ENCODE measurements around the gene MIB1. TPM values are rescaled to one million over a fixed set of nuclear protein-coding genes. Genes with fewer than 3 reads are reported as not detected.
"Not testable (repeated sequence)": the region's sequence is repeated elsewhere in the genome, so short reads cannot be mapped to it uniquely, and the experiment has no call there.

Gene MIB1
- polyA plus RNA-seq, 2 donors, result 3.7 to 4.0 TPM

- WGBS, 2 donors, result 80 to 82% methylated on average over 6 of the region's 6 CpGs
- Histone ChIP-seq H3K27me3 (ENCODE audit: control insufficient read depth in 1 of 2, insufficient read depth in 2 of 2, low read length in 2 of 2) (no peaks in the 10 kb centered on the region), H3K9me3 (ENCODE audit: control insufficient read depth in 2 of 2, insufficient read depth in 1 of 2, low read depth in 1 of 2, low read length in 1 of 2) (no peaks in the 10 kb centered on the region)
Measured at GRCh38 chr18:21761471-21762115, 21.0 kb downstream of the MIB1 start.

GRCh38 chr18:21762181-21762772, 21.7 kb downstream of the MIB1 start:
- H3K4me1 ChIP-seq (ENCODE audit: control insufficient read depth in 2 of 2, insufficient read depth in 2 of 2, low read length in 1 of 2), result no peaks in the 10 kb centered on the region
- no peak overlapping the region for H3K27ac ChIP-seq (ENCODE audit: low read depth in 2 of 2, low read length in 1 of 2)
- no peak overlapping the region for H3K4me3 ChIP-seq (ENCODE audit: low read depth in 1 of 2, low read length in 2 of 2)

More at GRCh38 chr18:21761471-21762115, 21.0 kb downstream of the MIB1 start:
- no peaks in the 10 kb centered on the region for H3K4me1 ChIP-seq (ENCODE audit: control insufficient read depth in 2 of 2, insufficient read depth in 2 of 2, low read length in 1 of 2)
- H3K4me3 ChIP-seq (ENCODE audit: low read depth in 1 of 2, low read length in 2 of 2), result no peak overlapping the region
- H3K27ac ChIP-seq (ENCODE audit: low read depth in 2 of 2, low read length in 1 of 2), result no peak overlapping the region
- H3K36me3 ChIP-seq (ENCODE audit: control insufficient read depth in 2 of 2, insufficient read depth in 2 of 2, low read length in 1 of 2), result no peaks in the 10 kb centered on the region

GRCh38 chr18:21763846-21764646, 23.5 kb downstream of the MIB1 start:
- Histone ChIP-seq H3K36me3 (ENCODE audit: control insufficient read depth in 2 of 2, insufficient read depth in 2 of 2, low read length in 1 of 2) (peaks cover 0 to 1% of the 10 kb centered on the region in 2 donors), H3K4me1 (ENCODE audit: control insufficient read depth in 2 of 2, insufficient read depth in 2 of 2, low read length in 1 of 2) (no peaks in the 10 kb centered on the region), H3K27me3 (ENCODE audit: control insufficient read depth in 1 of 2, insufficient read depth in 2 of 2, low read length in 2 of 2) (no peaks in the 10 kb centered on the region), H3K4me3 (ENCODE audit: low read depth in 1 of 2, low read length in 2 of 2) (no peak overlapping the region), H3K9me3 (ENCODE audit: control insufficient read depth in 2 of 2, insufficient read depth in 1 of 2, low read depth in 1 of 2, low read length in 1 of 2) (no peaks in the 10 kb centered on the region), H3K27ac (ENCODE audit: low read depth in 2 of 2, low read length in 1 of 2) (no peak overlapping the region)
- WGBS, 2 donors, result 70 to 75% methylated on average over 3 of the region's 3 CpGs

More at GRCh38 chr18:21762181-21762772, 21.7 kb downstream of the MIB1 start:
- Histone ChIP-seq H3K36me3 (ENCODE audit: control insufficient read depth in 2 of 2, insufficient read depth in 2 of 2, low read length in 1 of 2) (no peaks in the 10 kb centered on the region), H3K9me3 (ENCODE audit: control insufficient read depth in 2 of 2, insufficient read depth in 1 of 2, low read depth in 1 of 2, low read length in 1 of 2) (no peaks in the 10 kb centered on the region), H3K27me3 (ENCODE audit: control insufficient read depth in 1 of 2, insufficient read depth in 2 of 2, low read length in 2 of 2) (no peaks in the 10 kb centered on the region)

- WGBS, 2 donors, result 90 to 98% methylated on average over 4 of the region's 4 CpGs
- Histone ChIP-seq H3K36me3 (ENCODE audit: control insufficient read depth in 2 of 2, insufficient read depth in 2 of 2, low read length in 1 of 2) (peaks cover 2 to 5% of the 10 kb centered on the region in 2 donors), H3K9me3 (ENCODE audit: control insufficient read depth in 2 of 2, insufficient read depth in 1 of 2, low read depth in 1 of 2, low read length in 1 of 2) (no peaks in the 10 kb centered on the region), H3K4me1 (ENCODE audit: control insufficient read depth in 2 of 2, insufficient read depth in 2 of 2, low read length in 1 of 2) (no peaks in the 10 kb centered on the region), H3K27me3 (ENCODE audit: control insufficient read depth in 1 of 2, insufficient read depth in 2 of 2, low read length in 2 of 2) (no peaks in the 10 kb centered on the region), H3K4me3 (ENCODE audit: low read depth in 1 of 2, low read length in 2 of 2) (no peak overlapping the region), H3K27ac (ENCODE audit: low read depth in 2 of 2, low read length in 1 of 2) (no peak overlapping the region)
Measured at GRCh38 chr18:21769206-21769605, 28.6 kb downstream of the MIB1 start.

- no peaks in the 10 kb centered on the region for H3K27me3 ChIP-seq (ENCODE audit: control insufficient read depth in 1 of 2, insufficient read depth in 2 of 2, low read length in 2 of 2)
- no peaks in the 10 kb centered on the region for H3K9me3 ChIP-seq (ENCODE audit: control insufficient read depth in 2 of 2, insufficient read depth in 1 of 2, low read depth in 1 of 2, low read length in 1 of 2)
- no peaks in the 10 kb centered on the region for H3K4me1 ChIP-seq (ENCODE audit: control insufficient read depth in 2 of 2, insufficient read depth in 2 of 2, low read length in 1 of 2)
- H3K4me3 ChIP-seq (ENCODE audit: low read depth in 1 of 2, low read length in 2 of 2), result no peak overlapping the region
- H3K36me3 ChIP-seq (ENCODE audit: control insufficient read depth in 2 of 2, insufficient read depth in 2 of 2, low read length in 1 of 2), result peaks cover 0 to 2% of the 10 kb centered on the region in 2 donors
- WGBS, 2 donors, result 97 to 99% methylated on average over 7 of the region's 7 CpGs
- H3K27ac ChIP-seq (ENCODE audit: low read depth in 2 of 2, low read length in 1 of 2), result no peak overlapping the region
Measured at GRCh38 chr18:21774722-21775121, 34.1 kb downstream of the MIB1 start.

- Histone ChIP-seq H3K27ac (ENCODE audit: low read depth in 2 of 2, low read length in 1 of 2) (no peak overlapping the region), H3K27me3 (ENCODE audit: control insufficient read depth in 1 of 2, insufficient read depth in 2 of 2, low read length in 2 of 2) (no peaks in the 10 kb centered on the region), H3K4me1 (ENCODE audit: control insufficient read depth in 2 of 2, insufficient read depth in 2 of 2, low read length in 1 of 2) (no peaks in the 10 kb centered on the region), H3K36me3 (ENCODE audit: control insufficient read depth in 2 of 2, insufficient read depth in 2 of 2, low read length in 1 of 2) (peaks cover 0 to 2% of the 10 kb centered on the region in 2 donors), H3K9me3 (ENCODE audit: control insufficient read depth in 2 of 2, insufficient read depth in 1 of 2, low read depth in 1 of 2, low read length in 1 of 2) (no peaks in the 10 kb centered on the region), H3K4me3 (ENCODE audit: low read depth in 1 of 2, low read length in 2 of 2) (no peak overlapping the region)
- WGBS, 2 donors, result 37 to 56% methylated on average over 2 of the region's 2 CpGs
Measured at GRCh38 chr18:21777814-21778213, 37.2 kb downstream of the MIB1 start.

- H3K4me3 ChIP-seq (ENCODE audit: low read depth in 1 of 2, low read length in 2 of 2), result no peak overlapping the region
- H3K4me1 ChIP-seq (ENCODE audit: control insufficient read depth in 2 of 2, insufficient read depth in 2 of 2, low read length in 1 of 2), result no peaks in the 10 kb centered on the region
- peaks cover 4 to 11% of the 10 kb centered on the region in 2 donors for H3K36me3 ChIP-seq (ENCODE audit: control insufficient read depth in 2 of 2, insufficient read depth in 2 of 2, low read length in 1 of 2)
- no peak overlapping the region for H3K27ac ChIP-seq (ENCODE audit: low read depth in 2 of 2, low read length in 1 of 2)
- no peaks in the 10 kb centered on the region for H3K27me3 ChIP-seq (ENCODE audit: control insufficient read depth in 1 of 2, insufficient read depth in 2 of 2, low read length in 2 of 2)
- no peaks in the 10 kb centered on the region for H3K9me3 ChIP-seq (ENCODE audit: control insufficient read depth in 2 of 2, insufficient read depth in 1 of 2, low read depth in 1 of 2, low read length in 1 of 2)
Measured at GRCh38 chr18:21786526-21786925, 45.9 kb downstream of the MIB1 start.

- 75 to 80% methylated on average over 2 of the region's 2 CpGs for WGBS, 2 donors
- H3K4me1 ChIP-seq (ENCODE audit: control insufficient read depth in 2 of 2, insufficient read depth in 2 of 2, low read length in 1 of 2); H3K4me3 ChIP-seq (ENCODE audit: low read depth in 1 of 2, low read length in 2 of 2); H3K27ac ChIP-seq (ENCODE audit: low read depth in 2 of 2, low read length in 1 of 2); H3K36me3 ChIP-seq (ENCODE audit: control insufficient read depth in 2 of 2, insufficient read depth in 2 of 2, low read length in 1 of 2); H3K27me3 ChIP-seq (ENCODE audit: control insufficient read depth in 1 of 2, insufficient read depth in 2 of 2, low read length in 2 of 2); H3K9me3 ChIP-seq (ENCODE audit: control insufficient read depth in 2 of 2, insufficient read depth in 1 of 2, low read depth in 1 of 2, low read length in 1 of 2): not testable (repeated sequence)
Measured at GRCh38 chr18:21796089-21796488, 55.5 kb downstream of the MIB1 start.

- H3K4me3 ChIP-seq (ENCODE audit: low read depth in 1 of 2, low read length in 2 of 2), result no peak overlapping the region
- H3K9me3 ChIP-seq (ENCODE audit: control insufficient read depth in 2 of 2, insufficient read depth in 1 of 2, low read depth in 1 of 2, low read length in 1 of 2), result no peaks in the 10 kb centered on the region
- no peaks in the 10 kb centered on the region for H3K4me1 ChIP-seq (ENCODE audit: control insufficient read depth in 2 of 2, insufficient read depth in 2 of 2, low read length in 1 of 2)
- no peaks in the 10 kb centered on the region for H3K36me3 ChIP-seq (ENCODE audit: control insufficient read depth in 2 of 2, insufficient read depth in 2 of 2, low read length in 1 of 2)
- H3K27ac ChIP-seq (ENCODE audit: low read depth in 2 of 2, low read length in 1 of 2), result no peak overlapping the region
- no peaks in the 10 kb centered on the region for H3K27me3 ChIP-seq (ENCODE audit: control insufficient read depth in 1 of 2, insufficient read depth in 2 of 2, low read length in 2 of 2)
Measured at GRCh38 chr18:21798126-21798525, 57.5 kb downstream of the MIB1 start.

Measured in esophagus (tissue), 2 donors.